Measurements from ENCODE around the gene IPO11.
"Not testable (repeated sequence)": the region's sequence is repeated elsewhere in the genome, so short reads cannot be mapped to it uniquely, and the experiment has no call there.

The IPO11 gene

GRCh38 chr5:62506659-62507460, 94.3 kb downstream of the IPO11 start:
- H3K9me2 ChIP-seq (ENCODE audit: low read depth, low read length), result no peaks in the 10 kb centered on the region
- H4K20me1 ChIP-seq (ENCODE audit: insufficient read depth, low read length), result no peaks in the 10 kb centered on the region
- H3K79me2 ChIP-seq (ENCODE audit: insufficient read depth, low read length), result no peaks in the 10 kb centered on the region
- H3K4me1 ChIP-seq (ENCODE audit: insufficient read depth, low read length, severe bottlenecking), result no peaks in the 10 kb centered on the region
- H2AFZ ChIP-seq (ENCODE audit: low read length), result no peak overlapping the region
- no peaks in the 10 kb centered on the region for H3K27me3 ChIP-seq (ENCODE audit: insufficient read depth, low read length)
- no peak overlapping the region for H3K4me3 ChIP-seq (ENCODE audit: low read depth, low read length, poor library complexity, severe bottlenecking)
- no peak overlapping the region for H3K27ac ChIP-seq (ENCODE audit: low read depth, low read length, poor library complexity, severe bottlenecking)
- no peak for TF ChIP-seq EZH2 (IDR thresholded peaks at IDR 0.05; ENCODE audit: borderline replicate concordance, low read length)
- no peak for TF ChIP-seq CTCF (IDR thresholded peaks at IDR 0.05; ENCODE audit: low read length)
- H3K9ac ChIP-seq (ENCODE audit: low read length), result no peak overlapping the region
- H3K9me3 ChIP-seq (ENCODE audit: low read length), result no peaks in the 10 kb centered on the region
- no peaks in the 10 kb centered on the region for H3F3A ChIP-seq (ENCODE audit: insufficient read depth, low read length)
- no peak overlapping the region for H3K4me2 ChIP-seq (ENCODE audit: low read length)
- peaks cover 30% of the 10 kb centered on the region for H3K36me3 ChIP-seq (ENCODE audit: insufficient read depth, low read length)

- not testable (repeated sequence) for H3F3A ChIP-seq (ENCODE audit: insufficient read depth, low read length); H3K9ac ChIP-seq (ENCODE audit: low read length); H3K4me1 ChIP-seq (ENCODE audit: insufficient read depth, low read length, severe bottlenecking); H3K9me3 ChIP-seq (ENCODE audit: low read length); H2AFZ ChIP-seq (ENCODE audit: low read length); H3K27me3 ChIP-seq (ENCODE audit: insufficient read depth, low read length); H3K4me3 ChIP-seq (ENCODE audit: low read depth, low read length, poor library complexity, severe bottlenecking); H4K20me1 ChIP-seq (ENCODE audit: insufficient read depth, low read length); H3K27ac ChIP-seq (ENCODE audit: low read depth, low read length, poor library complexity, severe bottlenecking); H3K4me2 ChIP-seq (ENCODE audit: low read length); H3K79me2 ChIP-seq (ENCODE audit: insufficient read depth, low read length); H3K9me2 ChIP-seq (ENCODE audit: low read depth, low read length)
- peaks cover 30% of the 10 kb centered on the region for H3K36me3 ChIP-seq (ENCODE audit: insufficient read depth, low read length)
These were observed 96.2 kb downstream of the IPO11 start for GRCh38 chr5:62508760-62509159.

GRCh38 chr5:62509806-62510205, 97.2 kb downstream of the IPO11 start:
- no peaks in the 10 kb centered on the region for H3K4me1 ChIP-seq (ENCODE audit: insufficient read depth, low read length, severe bottlenecking)

GRCh38 chr5:62513085-62513484, 100.5 kb downstream of the IPO11 start:
- H3K27me3 ChIP-seq (ENCODE audit: insufficient read depth, low read length); H3K4me1 ChIP-seq (ENCODE audit: insufficient read depth, low read length, severe bottlenecking); H3K79me2 ChIP-seq (ENCODE audit: insufficient read depth, low read length); H3K9me2 ChIP-seq (ENCODE audit: low read depth, low read length); H3F3A ChIP-seq (ENCODE audit: insufficient read depth, low read length); H3K27ac ChIP-seq (ENCODE audit: low read depth, low read length, poor library complexity, severe bottlenecking); H3K9ac ChIP-seq (ENCODE audit: low read length); H2AFZ ChIP-seq (ENCODE audit: low read length); H4K20me1 ChIP-seq (ENCODE audit: insufficient read depth, low read length); H3K4me3 ChIP-seq (ENCODE audit: low read depth, low read length, poor library complexity, severe bottlenecking); H3K9me3 ChIP-seq (ENCODE audit: low read length); H3K4me2 ChIP-seq (ENCODE audit: low read length): not testable (repeated sequence)
- peaks cover 25% of the 10 kb centered on the region for H3K36me3 ChIP-seq (ENCODE audit: insufficient read depth, low read length)

More at GRCh38 chr5:62509806-62510205, 97.2 kb downstream of the IPO11 start:
- Histone ChIP-seq H3K27me3 (ENCODE audit: insufficient read depth, low read length) (no peaks in the 10 kb centered on the region), H3K4me3 (ENCODE audit: low read depth, low read length, poor library complexity, severe bottlenecking) (no peak overlapping the region), H3K9me2 (ENCODE audit: low read depth, low read length) (no peaks in the 10 kb centered on the region), H3K4me2 (ENCODE audit: low read length) (no peak overlapping the region), H3F3A (ENCODE audit: insufficient read depth, low read length) (no peaks in the 10 kb centered on the region), H3K36me3 (ENCODE audit: insufficient read depth, low read length) (peaks cover 30% of the 10 kb centered on the region), H3K79me2 (ENCODE audit: insufficient read depth, low read length) (no peaks in the 10 kb centered on the region), H2AFZ (ENCODE audit: low read length) (no peak overlapping the region), H3K9me3 (ENCODE audit: low read length) (no peaks in the 10 kb centered on the region), H3K9ac (ENCODE audit: low read length) (no peak overlapping the region), H3K27ac (ENCODE audit: low read depth, low read length, poor library complexity, severe bottlenecking) (no peak overlapping the region), H4K20me1 (ENCODE audit: insufficient read depth, low read length) (no peaks in the 10 kb centered on the region)
- TF ChIP-seq CTCF (IDR thresholded peaks at IDR 0.05; ENCODE audit: low read length), result no peak
- TF ChIP-seq EZH2 (IDR thresholded peaks at IDR 0.05; ENCODE audit: borderline replicate concordance, low read length), result no peak

All from OCI-LY1 (cell line).